ENCODE results near the gene SERPINA1. TPM values are rescaled to one million over a fixed set of nuclear protein-coding genes. Genes with fewer than 3 reads are reported as not detected.

Gene SERPINA1
- total and polyA plus RNA-seq, 7 donors: 0.78 to 5.5 (median 3.0) TPM

GRCh38 chr14:94387051-94388026 lies 1.1 kb downstream of the SERPINA1 start:
- Histone ChIP-seq H3K36me3 (ENCODE audit: insufficient read depth in 1 of 2, low read depth in 1 of 2) (no peaks in the 10 kb centered on the region), H3K4me1 (no peaks in the 10 kb centered on the region), H3K9me3 (no peaks in the 10 kb centered on the region), H3K27ac (no peak overlapping the region), H3K27me3 (ENCODE audit: insufficient read depth in 3 of 3, low read length in 2 of 3) (no peaks in the 10 kb centered on the region), H3K4me3 (no peak overlapping the region)
- 77 to 82% (median 80%) methylated on average over 12 of the region's 12 CpGs for WGBS, 3 donors
- no peak for TF ChIP-seq CTCF (IDR thresholded peaks at IDR 0.05)
- ATAC-seq: no peak
- DNase-seq: no peak
- intact Hi-C loops (cut with DNase I): no loop called here

DNA sequence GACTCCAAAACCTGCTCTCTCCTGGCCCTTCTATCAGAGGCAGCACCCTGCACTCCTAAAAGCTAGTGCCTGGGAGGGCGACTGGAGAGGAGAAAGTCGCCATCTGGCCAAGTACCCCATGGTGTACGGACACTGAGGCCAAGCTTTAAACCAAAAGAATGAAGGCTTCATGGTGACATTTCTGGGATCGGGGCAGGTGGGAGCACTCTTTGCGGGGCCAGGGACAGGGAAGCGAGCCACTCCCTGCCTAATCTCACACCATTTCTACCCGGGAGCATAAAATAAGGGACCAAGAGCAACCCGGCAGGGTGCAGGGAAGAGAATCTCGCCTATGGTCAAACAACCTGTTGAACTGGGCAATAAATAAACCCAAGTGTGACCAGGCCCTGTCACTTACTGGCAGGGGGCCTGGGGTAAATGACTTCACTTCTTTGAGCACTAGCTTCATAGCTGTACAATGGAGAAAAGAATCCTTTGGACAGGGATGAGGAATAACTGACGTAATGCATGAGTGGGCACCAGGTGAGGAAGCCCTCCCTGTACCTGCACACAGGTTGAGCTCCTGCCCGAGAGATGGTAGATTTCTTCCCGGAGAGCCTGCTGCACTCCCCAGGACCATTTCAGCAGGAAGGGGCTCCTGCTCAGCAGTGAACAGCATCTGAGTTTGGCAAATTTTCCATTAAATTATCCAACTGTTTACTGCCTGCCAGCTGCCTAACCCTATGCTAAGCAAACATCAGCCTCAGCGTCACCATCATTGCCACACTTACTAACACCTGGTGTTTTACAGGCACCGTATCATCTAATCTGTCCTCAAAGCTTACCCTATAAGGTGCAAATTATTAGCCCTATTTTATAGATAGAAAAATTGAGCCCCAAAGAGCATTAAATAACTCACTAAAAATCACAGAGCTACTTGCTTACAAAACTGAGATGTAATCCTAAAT lies 2.0 kb downstream of the SERPINA1 start:
- no peak for TF ChIP-seq CTCF (IDR thresholded peaks at IDR 0.05)
- intact Hi-C loops (cut with DNase I): no loop called here
- H3K4me3 ChIP-seq: no peak overlapping the region
- 46 to 54% (median 51%) methylated on average over 14 of the region's 14 CpGs for WGBS, 3 donors
- no peaks in the 10 kb centered on the region for H3K36me3 ChIP-seq (ENCODE audit: insufficient read depth in 1 of 2, low read depth in 1 of 2)
- ATAC-seq (no peak), DNase-seq (no peak)
- no peaks in the 10 kb centered on the region for H3K9me3 ChIP-seq
- no peaks in the 10 kb centered on the region for H3K4me1 ChIP-seq
- no peak overlapping the region for H3K27ac ChIP-seq
- no peaks in the 10 kb centered on the region for H3K27me3 ChIP-seq (ENCODE audit: insufficient read depth in 3 of 3, low read length in 2 of 3)

DNA sequence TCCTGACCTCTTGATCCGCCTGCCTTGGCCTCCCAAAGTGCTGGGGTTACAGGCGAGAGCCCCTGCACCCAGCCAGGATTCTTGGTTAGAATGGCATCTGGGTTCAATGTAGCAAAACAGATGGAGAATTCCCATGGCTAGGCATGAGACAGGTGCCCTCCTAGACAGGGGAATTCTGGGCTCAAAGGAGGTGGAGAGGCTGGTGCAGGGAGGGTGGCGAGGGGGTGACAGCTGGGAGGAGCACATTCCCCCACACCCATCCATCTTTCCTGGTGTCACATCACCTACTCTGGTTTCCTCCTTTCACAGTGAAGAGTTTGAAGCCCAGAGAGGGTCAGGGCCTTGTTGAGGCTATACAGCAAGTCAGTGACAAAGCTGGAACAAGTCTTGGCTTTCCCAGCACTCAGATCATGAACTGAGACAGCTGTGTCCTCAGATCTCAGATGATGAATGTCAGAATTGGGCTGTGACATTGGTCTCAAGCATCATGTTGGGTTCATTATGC lies 2.8 kb downstream of the SERPINA1 start:
- Histone ChIP-seq H3K36me3 (ENCODE audit: insufficient read depth in 1 of 2, low read depth in 1 of 2) (no peaks in the 10 kb centered on the region), H3K4me3 (no peak overlapping the region), H3K9me3 (no peaks in the 10 kb centered on the region), H3K27ac (no peak overlapping the region), H3K4me1 (no peaks in the 10 kb centered on the region), H3K27me3 (ENCODE audit: insufficient read depth in 3 of 3, low read length in 2 of 3) (no peaks in the 10 kb centered on the region)
- DNase-seq (no peak), ATAC-seq (no peak)
- 87 to 90% (median 89%) methylated on average over 3 of the region's 3 CpGs for WGBS, 3 donors
- intact Hi-C loops (cut with DNase I): no loop called here
- TF ChIP-seq CTCF (IDR thresholded peaks at IDR 0.05): no peak

DNA sequence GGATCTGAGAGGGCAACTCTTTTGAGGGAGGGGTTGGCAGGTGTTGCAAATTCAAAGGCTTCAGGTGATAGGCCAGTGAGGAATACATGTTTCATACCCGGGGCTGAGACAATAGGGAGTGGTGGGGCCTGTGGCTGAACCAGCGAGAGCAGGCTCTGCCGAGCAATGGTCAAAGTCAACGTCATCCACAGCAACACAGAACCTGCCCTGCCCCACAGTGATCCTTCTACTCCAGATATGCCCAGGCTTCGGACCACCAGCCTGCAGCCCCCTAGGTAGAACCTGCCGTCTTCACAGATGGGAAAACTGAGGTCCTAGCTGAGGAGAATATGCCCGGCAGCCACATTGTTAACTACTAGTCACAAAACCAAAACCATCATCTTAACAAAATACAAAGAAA lies 4.1 kb downstream of the SERPINA1 start:
- no peaks in the 10 kb centered on the region for H3K9me3 ChIP-seq
- no peak for TF ChIP-seq CTCF (IDR thresholded peaks at IDR 0.05)
- no peak for ATAC-seq
- no peak overlapping the region for H3K4me3 ChIP-seq
- no peaks in the 10 kb centered on the region for H3K36me3 ChIP-seq (ENCODE audit: insufficient read depth in 1 of 2, low read depth in 1 of 2)
- no peak overlapping the region for H3K27ac ChIP-seq
- DNase-seq: no peak
- intact Hi-C loops (cut with DNase I): no loop called here
- H3K4me1 ChIP-seq: no peaks in the 10 kb centered on the region
- 93 to 95% (median 93%) methylated on average over 7 of the region's 7 CpGs for WGBS, 3 donors
- no peaks in the 10 kb centered on the region for H3K27me3 ChIP-seq (ENCODE audit: insufficient read depth in 3 of 3, low read length in 2 of 3)

Data from psoas muscle (tissue), 8 donors.